Sigmoid colon (tissue), 3 donors: ENCODE measurements around the gene ARHGAP42.

Experiments used
- POLR2A ChIP-seq, 2 donors: fragments of 450-650 bp; IDR thresholded peaks; one replicate each; pipeline ENCODE4 v1.6.1; 2016; ENCODE audit warnings: antibody characterized with exemption in 2 of 2, mild to moderate bottlenecking in 2 of 2, moderate library complexity in 2 of 2
- TF ChIP-seq, protein P1 (sequence below), 4 experiments: fragments of 450-650 bp in 3 of 4; fragments of 200-600 bp in 1 of 4; IDR thresholded peaks; one replicate each; pipeline ENCODE4 v1.5.1; 2016 to 2019; ENCODE audit warnings: antibody characterized with exemption in 4 of 4, mild to moderate bottlenecking in 3 of 4, moderate library complexity in 2 of 4

DNA sequence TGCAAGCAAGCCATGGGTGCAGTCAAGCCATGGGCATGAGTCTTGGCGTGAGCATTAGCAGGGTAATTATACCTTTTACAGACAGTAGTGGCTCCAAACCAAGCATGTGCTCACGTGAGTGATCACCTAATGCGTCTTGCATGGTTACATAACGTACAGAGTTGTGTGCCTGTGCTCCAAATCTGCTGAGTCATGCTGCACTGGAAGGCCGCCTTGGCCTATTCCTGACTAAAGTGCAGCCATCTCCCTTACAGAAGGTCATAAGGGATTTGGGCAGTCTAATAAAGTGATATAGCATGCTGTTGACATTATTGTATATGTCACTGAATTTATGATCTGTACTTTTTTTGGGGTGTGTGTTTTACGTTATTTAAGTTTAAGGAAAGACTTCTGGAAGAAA is 102.4 kb downstream of the ARHGAP42 start:
- TF ChIP-seq POLR2A (IDR thresholded peaks at IDR 0.05): no peak
- TF ChIP-seq, protein P1, sequence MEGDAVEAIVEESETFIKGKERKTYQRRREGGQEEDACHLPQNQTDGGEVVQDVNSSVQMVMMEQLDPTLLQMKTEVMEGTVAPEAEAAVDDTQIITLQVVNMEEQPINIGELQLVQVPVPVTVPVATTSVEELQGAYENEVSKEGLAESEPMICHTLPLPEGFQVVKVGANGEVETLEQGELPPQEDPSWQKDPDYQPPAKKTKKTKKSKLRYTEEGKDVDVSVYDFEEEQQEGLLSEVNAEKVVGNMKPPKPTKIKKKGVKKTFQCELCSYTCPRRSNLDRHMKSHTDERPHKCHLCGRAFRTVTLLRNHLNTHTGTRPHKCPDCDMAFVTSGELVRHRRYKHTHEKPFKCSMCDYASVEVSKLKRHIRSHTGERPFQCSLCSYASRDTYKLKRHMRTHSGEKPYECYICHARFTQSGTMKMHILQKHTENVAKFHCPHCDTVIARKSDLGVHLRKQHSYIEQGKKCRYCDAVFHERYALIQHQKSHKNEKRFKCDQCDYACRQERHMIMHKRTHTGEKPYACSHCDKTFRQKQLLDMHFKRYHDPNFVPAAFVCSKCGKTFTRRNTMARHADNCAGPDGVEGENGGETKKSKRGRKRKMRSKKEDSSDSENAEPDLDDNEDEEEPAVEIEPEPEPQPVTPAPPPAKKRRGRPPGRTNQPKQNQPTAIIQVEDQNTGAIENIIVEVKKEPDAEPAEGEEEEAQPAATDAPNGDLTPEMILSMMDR (IDR thresholded peaks at IDR 0.05): no peak
